MM.1S (cell line): Measurements from ENCODE around the gene CBY2.

Source experiments
- DNase-seq: peaks from one replicate; pipeline ENCODE4 v3.0.0-alpha.2; 2015
- H2AFZ ChIP-seq: fragments of 300-600 bp; sonication (generic); 2 replicates; pipeline ENCODE4 v1.6.0; 2016; ENCODE audit warnings: antibody characterized with exemption, low read length
- H3F3A ChIP-seq: fragments of 300-600 bp; sonication (generic); 2 replicates; pipeline ENCODE4 v1.6.1; 2016; ENCODE audit warnings: mild to moderate bottlenecking, antibody characterized with exemption, low read length, moderate library complexity, mixed read lengths; ENCODE audit not compliant: insufficient read depth
- H3K27ac ChIP-seq: fragments of 300-600 bp; sonication (generic); 2 replicates; pipeline ENCODE4 v1.5.1; 2016; ENCODE audit warnings: mild to moderate bottlenecking, low read length
- H3K27me3 ChIP-seq: fragments of 300-600 bp; sonication (generic); replicated peaks from 2 replicates; pipeline ENCODE4 v1.6.0; 2016; ENCODE audit warnings: low read length; ENCODE audit not compliant: insufficient read depth
- H3K36me3 ChIP-seq: fragments of 300-600 bp; sonication (generic); replicated peaks from 2 replicates; pipeline ENCODE4 v1.6.1; 2016; ENCODE audit warnings: mild to moderate bottlenecking, low read length, mixed read lengths; ENCODE audit not compliant: insufficient read depth
- H3K4me1 ChIP-seq: fragments of 300-600 bp; sonication (generic); 2 replicates; pipeline ENCODE4 v1.6.1; 2016; ENCODE audit warnings: low read length, mixed read lengths
- H3K4me2 ChIP-seq: fragments of 300-600 bp; sonication (generic); 2 replicates; pipeline ENCODE4 v1.6.0; 2016; ENCODE audit warnings: low read depth, low read length
- H3K4me3 ChIP-seq: fragments of 300-600 bp; sonication (generic); 2 replicates; pipeline ENCODE4 v1.5.1; 2016; ENCODE audit warnings: low read length, mixed read lengths
- H3K79me2 ChIP-seq: fragments of 300-600 bp; sonication (generic); 2 replicates; pipeline ENCODE4 v1.6.1; 2016; ENCODE audit warnings: mixed run types, low read length, mixed read lengths
- H3K9ac ChIP-seq: fragments of 300-600 bp; sonication (generic); 2 replicates; pipeline ENCODE4 v1.6.1; 2016; ENCODE audit warnings: low read length, mixed read lengths
- H3K9me2 ChIP-seq: fragments of 300-600 bp; sonication (generic); replicated peaks from 2 replicates; pipeline ENCODE4 v1.6.1; 2016; ENCODE audit warnings: mild to moderate bottlenecking, low read length, mixed read lengths; ENCODE audit not compliant: insufficient read depth
- H3K9me3 ChIP-seq: fragments of 300-600 bp; sonication (generic); replicated peaks from 2 replicates; pipeline ENCODE4 v1.6.1; 2016; ENCODE audit warnings: mild to moderate bottlenecking, low read length, mixed read lengths; ENCODE audit not compliant: insufficient read depth
- H4K20me1 ChIP-seq: fragments of 300-600 bp; sonication (generic); 2 replicates; pipeline ENCODE4 v1.6.1; 2016; ENCODE audit warnings: mild to moderate bottlenecking, low read length, moderate library complexity, mixed read lengths; ENCODE audit not compliant: insufficient read depth
- CTCF ChIP-seq: fragments of 300-600 bp; sonication (generic); IDR thresholded peaks from 2 replicates; pipeline ENCODE4 v1.5.1; 2016; ENCODE audit warnings: antibody characterized with exemption, low read length, mixed read lengths
- EZH2 ChIP-seq: fragments of 300-600 bp; sonication (generic); optimal IDR thresholded peaks from 2 replicates; pipeline ENCODE3; 2017; ENCODE audit warnings: low read depth, mild to moderate bottlenecking, antibody characterized with exemption, low read length, mixed read lengths
- EZH2phosphoT487 ChIP-seq: fragments of 300-600 bp; sonication (generic); IDR thresholded peaks from 2 replicates; pipeline ENCODE4 v1.6.1; 2018; ENCODE audit warnings: antibody characterized with exemption, low read length

Gene CBY2, protein sequence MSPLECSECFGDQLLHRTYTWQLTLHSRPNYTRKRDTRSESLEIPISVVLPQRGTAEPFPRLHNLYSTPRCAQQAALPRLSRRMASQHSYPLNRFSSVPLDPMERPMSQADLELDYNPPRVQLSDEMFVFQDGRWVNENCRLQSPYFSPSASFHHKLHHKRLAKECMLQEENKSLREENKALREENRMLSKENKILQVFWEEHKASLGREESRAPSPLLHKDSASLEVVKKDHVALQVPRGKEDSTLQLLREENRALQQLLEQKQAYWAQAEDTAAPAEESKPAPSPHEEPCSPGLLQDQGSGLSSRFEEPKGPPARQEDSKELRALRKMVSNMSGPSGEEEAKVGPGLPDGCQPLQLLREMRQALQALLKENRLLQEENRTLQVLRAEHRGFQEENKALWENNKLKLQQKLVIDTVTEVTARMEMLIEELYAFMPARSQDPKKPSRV

DNA sequence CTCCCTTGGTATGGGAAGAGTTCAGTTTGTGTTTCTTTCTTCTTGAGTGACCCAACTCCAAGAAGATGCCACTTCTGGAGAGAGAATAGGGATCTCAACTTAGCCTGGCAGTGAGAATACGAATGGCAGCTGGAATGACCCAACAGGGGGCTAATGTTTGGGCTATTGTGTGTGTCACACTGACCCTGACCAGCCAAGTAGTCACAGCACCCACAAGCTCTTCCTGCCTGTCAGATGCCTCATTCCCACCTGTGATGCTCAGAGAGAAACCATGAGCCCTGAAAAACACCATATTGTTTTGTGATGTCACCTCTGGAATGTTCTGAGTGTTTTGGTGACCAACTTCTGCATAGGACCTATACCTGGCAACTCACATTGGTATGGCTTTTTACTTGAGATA, at the start of gene CBY2:
Gene CBY2, plus strand, starts transcription at position 233 of the 400 bp plus-strand sequence. Its CDS starts 71 bp downstream, at position 304.
- Histone ChIP-seq H3K4me1 (peaks cover 47% of the 10 kb centered on the region), H3K4me2 (peak within 1 kb of the TSS; percentile 89), H3K4me3 (peak within 1 kb of the TSS; percentile 67), H3K9me2 (no peaks in the 10 kb centered on the region), H2AFZ (no peak within 1 kb of the TSS), H3K27ac (peak within 1 kb of the TSS; percentile 100), H3K9ac (peak within 1 kb of the TSS; percentile 98), H3K27me3 (no peaks in the 10 kb centered on the region), H3K36me3 (no peaks in the 10 kb centered on the region), H3F3A (peaks cover 38% of the 10 kb centered on the region), H3K9me3 (no peaks in the 10 kb centered on the region), H3K79me2 (peaks cover 34% of the 10 kb centered on the region), H4K20me1 (no peaks in the 10 kb centered on the region)
- peak; percentile 11 for DNase-seq
- TF ChIP-seq EZH2 = no peak
- no peak for TF ChIP-seq EZH2phosphoT487
- no peak for TF ChIP-seq CTCF

- TF ChIP-seq EZH2 (no peak), EZH2phosphoT487 (no peak)
- no peaks in the 10 kb centered on the region for H3K36me3 ChIP-seq
- no peak for DNase-seq
- no peak overlapping the region for H3K27ac ChIP-seq
- no peaks in the 10 kb centered on the region for H3K79me2 ChIP-seq
- no peaks in the 10 kb centered on the region for H3K9me2 ChIP-seq
- no peak overlapping the region for H3K4me2 ChIP-seq
- no peaks in the 10 kb centered on the region for H3F3A ChIP-seq
- no peaks in the 10 kb centered on the region for H3K9me3 ChIP-seq
- H3K9ac ChIP-seq = no peak overlapping the region
- no peaks in the 10 kb centered on the region for H4K20me1 ChIP-seq
- H2AFZ ChIP-seq = no peak overlapping the region
- no peaks in the 10 kb centered on the region for H3K27me3 ChIP-seq
- H3K4me3 ChIP-seq = no peak overlapping the region
- H3K4me1 ChIP-seq = no peaks in the 10 kb centered on the region
These were observed 47.3 kb upstream of the CBY2 start for GRCh38 chr13:45654633-45655349.

- H3K36me3 ChIP-seq = no peaks in the 10 kb centered on the region
- no peaks in the 10 kb centered on the region for H3K9me3 ChIP-seq
- no peaks in the 10 kb centered on the region for H4K20me1 ChIP-seq
- H3K27ac ChIP-seq = no peak overlapping the region
- no peaks in the 10 kb centered on the region for H3K9me2 ChIP-seq
- no peak overlapping the region for H3K4me2 ChIP-seq
- DNase-seq = no peak
- H3K4me1 ChIP-seq = no peaks in the 10 kb centered on the region
- no peak overlapping the region for H2AFZ ChIP-seq
- no peak for TF ChIP-seq EZH2phosphoT487
- TF ChIP-seq CTCF = no peak
- TF ChIP-seq EZH2 = no peak
- H3K27me3 ChIP-seq = no peaks in the 10 kb centered on the region
- H3K9ac ChIP-seq = no peak overlapping the region
- H3F3A ChIP-seq = no peaks in the 10 kb centered on the region
- H3K4me3 ChIP-seq = no peak overlapping the region
- no peaks in the 10 kb centered on the region for H3K79me2 ChIP-seq
These were observed 43.4 kb upstream of the CBY2 start for GRCh38 chr13:45658586-45659235.
